Raji (cell line): ENCODE data around the gene PTPN1.

ENCODE experiments used
- POLR2A ChIP-seq: IDR thresholded peaks from 2 replicates; pipeline ENCODE4 v1.6.1; 2011; ENCODE audit warnings: low read depth, low read length, control low read depth; ENCODE audit not compliant: insufficient read depth

PTPN1 gene

GRCh38 chr20:50582591-50583234 is 72.5 kb downstream of the PTPN1 start:
- TF ChIP-seq POLR2A: no peak

GRCh38 chr20:50583442-50584150 is 73.4 kb downstream of the PTPN1 start:
- TF ChIP-seq POLR2A: no peak

GRCh38 chr20:50584687-50585086 is 74.5 kb downstream of the PTPN1 start:
- no peak for TF ChIP-seq POLR2A

- TF ChIP-seq POLR2A: no peak
Measured at GRCh38 chr20:50585214-50585613, 75.0 kb downstream of the PTPN1 start.

GRCh38 chr20:50585678-50586077 is 75.5 kb downstream of the PTPN1 start:
- no peak for TF ChIP-seq POLR2A

- no peak for TF ChIP-seq POLR2A
Measured at GRCh38 chr20:50586531-50587232, 76.5 kb downstream of the PTPN1 start.

GRCh38 chr20:50587291-50587961 is 77.2 kb downstream of the PTPN1 start:
- TF ChIP-seq POLR2A: no peak

- no peak for TF ChIP-seq POLR2A
Measured at GRCh38 chr20:50588034-50588736, 78.0 kb downstream of the PTPN1 start.

GRCh38 chr20:50589548-50590347 is 79.6 kb downstream of the PTPN1 start:
- TF ChIP-seq POLR2A: no peak

GRCh38 chr20:50590348-50590664 is 80.1 kb downstream of the PTPN1 start:
- no peak for TF ChIP-seq POLR2A

GRCh38 chr20:50591233-50591852 is 81.2 kb downstream of the PTPN1 start:
- TF ChIP-seq POLR2A: no peak

GRCh38 chr20:50592282-50593004 is 82.3 kb downstream of the PTPN1 start:
- TF ChIP-seq POLR2A: no peak

- no peak for TF ChIP-seq POLR2A
Measured at GRCh38 chr20:50593005-50593335, 82.8 kb downstream of the PTPN1 start.
